ENCODE results near the gene CAMK4. TPM values are rescaled to one million over a fixed set of nuclear protein-coding genes. Genes with fewer than 3 reads are reported as not detected.

The CAMK4 gene
- total RNA-seq, 1 donor from 2014 or later, result 5.0 TPM

DNA sequence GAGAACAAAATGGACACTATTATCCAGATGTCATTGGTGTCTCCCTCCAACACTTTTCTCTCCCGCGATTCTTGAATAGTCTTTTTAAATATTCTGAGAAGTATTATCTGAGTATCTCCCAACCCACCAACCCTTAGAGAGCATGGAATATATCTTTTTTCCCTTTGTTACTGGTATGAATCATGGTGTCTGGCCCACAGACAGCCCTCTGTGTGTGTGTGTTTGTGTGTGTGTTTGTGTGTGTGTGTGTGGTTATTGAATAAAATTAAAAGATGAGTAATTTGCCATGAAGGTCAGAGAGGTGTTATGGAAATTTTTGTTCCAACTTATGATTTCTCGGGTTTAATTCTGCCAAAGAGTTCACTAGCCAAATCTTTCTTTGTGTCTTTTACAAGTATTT lies 47.7 kb downstream of the CAMK4 start:
- no peaks in the 10 kb centered on the region for H4K20me1 ChIP-seq (ENCODE audit: low read depth)
- no peak overlapping the region for H3K27ac Mint-ChIP-seq
- no peak overlapping the region for H2AFZ ChIP-seq (replicated peaks)
- H3K27me3 Mint-ChIP-seq (ENCODE audit: insufficient read depth, low read depth), result no peaks in the 10 kb centered on the region
- no peak overlapping the region for H3K4me3 Mint-ChIP-seq
- H3K36me3 ChIP-seq, result no peaks in the 10 kb centered on the region
- H3K9ac ChIP-seq, result no peak overlapping the region
- H3K36me3 Mint-ChIP-seq, result no peaks in the 10 kb centered on the region
- H3K4me1 Mint-ChIP-seq, result no peaks in the 10 kb centered on the region
- no peaks in the 10 kb centered on the region for H3K27me3 ChIP-seq
- TF ChIP-seq, protein P1, sequence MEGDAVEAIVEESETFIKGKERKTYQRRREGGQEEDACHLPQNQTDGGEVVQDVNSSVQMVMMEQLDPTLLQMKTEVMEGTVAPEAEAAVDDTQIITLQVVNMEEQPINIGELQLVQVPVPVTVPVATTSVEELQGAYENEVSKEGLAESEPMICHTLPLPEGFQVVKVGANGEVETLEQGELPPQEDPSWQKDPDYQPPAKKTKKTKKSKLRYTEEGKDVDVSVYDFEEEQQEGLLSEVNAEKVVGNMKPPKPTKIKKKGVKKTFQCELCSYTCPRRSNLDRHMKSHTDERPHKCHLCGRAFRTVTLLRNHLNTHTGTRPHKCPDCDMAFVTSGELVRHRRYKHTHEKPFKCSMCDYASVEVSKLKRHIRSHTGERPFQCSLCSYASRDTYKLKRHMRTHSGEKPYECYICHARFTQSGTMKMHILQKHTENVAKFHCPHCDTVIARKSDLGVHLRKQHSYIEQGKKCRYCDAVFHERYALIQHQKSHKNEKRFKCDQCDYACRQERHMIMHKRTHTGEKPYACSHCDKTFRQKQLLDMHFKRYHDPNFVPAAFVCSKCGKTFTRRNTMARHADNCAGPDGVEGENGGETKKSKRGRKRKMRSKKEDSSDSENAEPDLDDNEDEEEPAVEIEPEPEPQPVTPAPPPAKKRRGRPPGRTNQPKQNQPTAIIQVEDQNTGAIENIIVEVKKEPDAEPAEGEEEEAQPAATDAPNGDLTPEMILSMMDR (IDR thresholded peaks at IDR 0.05), result no peak
- TF ChIP-seq EZH2phosphoT487 (IDR thresholded peaks at IDR 0.05) (no peak), EZH2 (IDR thresholded peaks at IDR 0.05) (no peak)
- H3K4me3 ChIP-seq, result no peak overlapping the region
- DNase-seq (ENCODE audit: low spot score), result no peak
- no peaks in the 10 kb centered on the region for H3K9me3 Mint-ChIP-seq
- no peaks in the 10 kb centered on the region for H3K4me1 ChIP-seq
- H3K79me2 ChIP-seq (ENCODE audit: low read depth), result no peaks in the 10 kb centered on the region
- no peaks in the 10 kb centered on the region for H3F3A ChIP-seq (ENCODE audit: low read depth)
- H3K27ac ChIP-seq, result no peak overlapping the region
- H3K4me2 ChIP-seq, result no peak overlapping the region
- no peaks in the 10 kb centered on the region for H3K9me3 ChIP-seq (ENCODE audit: low read depth)

DNA sequence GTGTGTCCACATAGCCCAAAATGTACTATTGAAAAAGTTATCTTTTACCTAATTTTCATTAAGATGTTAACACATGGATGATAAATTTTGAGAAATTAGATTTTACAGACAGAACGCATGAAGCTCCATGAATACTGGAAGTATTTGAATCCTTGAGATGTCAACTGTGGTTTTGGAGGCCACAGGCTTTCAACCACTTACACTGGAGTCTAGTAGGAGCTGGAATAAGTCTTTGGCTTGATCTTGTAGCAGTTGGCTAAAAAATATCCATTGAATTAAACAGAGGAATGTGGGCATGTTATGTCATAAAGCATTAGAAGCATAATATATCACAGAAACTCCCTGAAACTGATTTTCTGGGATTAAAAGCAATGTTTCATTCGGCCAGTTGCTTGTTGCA lies 52.9 kb downstream of the CAMK4 start:
- no peaks in the 10 kb centered on the region for H3K9me3 Mint-ChIP-seq

DNA sequence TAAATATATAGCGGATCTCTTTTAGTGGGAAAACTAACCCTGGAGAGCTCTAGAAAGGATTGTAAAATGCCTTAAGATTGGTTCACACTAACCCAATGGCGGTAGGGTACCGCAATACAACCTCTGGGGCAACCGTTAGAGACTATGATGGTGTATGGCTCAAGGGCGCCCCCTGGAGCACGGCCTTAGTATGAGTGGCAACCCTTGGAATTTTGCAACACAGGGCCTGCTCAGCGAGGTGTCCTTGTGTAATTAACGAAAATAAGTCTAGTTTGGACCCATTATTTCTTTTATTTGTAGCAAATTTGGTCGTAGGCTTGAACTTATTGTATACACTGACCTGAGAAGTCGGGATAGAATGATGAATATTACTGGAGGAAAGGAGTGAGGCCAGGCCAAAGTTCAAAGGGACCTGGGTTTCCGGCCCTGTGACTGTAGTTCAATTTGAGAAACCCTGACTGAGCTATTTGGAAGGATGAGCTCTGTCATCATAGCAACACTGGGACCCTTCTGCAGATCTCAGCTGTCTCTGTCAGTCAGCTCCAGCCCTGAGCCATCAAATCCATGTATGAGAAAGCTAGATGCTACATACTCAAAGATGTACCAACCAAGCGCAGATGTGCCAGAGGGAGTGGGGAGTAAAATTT lies 54.8 kb downstream of the CAMK4 start:
- H3K27ac ChIP-seq, result no peak overlapping the region
- peak; percentile 82 for DNase-seq (ENCODE audit: low spot score)
- no peak for TF ChIP-seq EZH2 (IDR thresholded peaks at IDR 0.05)
- TF ChIP-seq, protein P1 (IDR thresholded peaks at IDR 0.05), result peak; percentile 95
- TF ChIP-seq EZH2phosphoT487 (IDR thresholded peaks at IDR 0.05), result no peak
- H3K27me3 ChIP-seq, result no peaks in the 10 kb centered on the region
- no peaks in the 10 kb centered on the region for H3K9me3 Mint-ChIP-seq
- no peaks in the 10 kb centered on the region for H3K4me1 ChIP-seq
- no peaks in the 10 kb centered on the region for H4K20me1 ChIP-seq (ENCODE audit: low read depth)
- H3K4me3 ChIP-seq, result no peak overlapping the region
- H3K4me1 Mint-ChIP-seq, result peaks cover 6% of the 10 kb centered on the region
- peak overlapping the region; percentile 81 for H2AFZ ChIP-seq (replicated peaks)
- no peaks in the 10 kb centered on the region for H3K79me2 ChIP-seq (ENCODE audit: low read depth)
- H3K9ac ChIP-seq, result no peak overlapping the region
- no peak overlapping the region for H3K4me3 Mint-ChIP-seq
- H3K27ac Mint-ChIP-seq, result no peak overlapping the region
- no peaks in the 10 kb centered on the region for H3K27me3 Mint-ChIP-seq (ENCODE audit: insufficient read depth, low read depth)
- no peaks in the 10 kb centered on the region for H3F3A ChIP-seq (ENCODE audit: low read depth)
- no peaks in the 10 kb centered on the region for H3K9me3 ChIP-seq (ENCODE audit: low read depth)
- H3K36me3 Mint-ChIP-seq, result no peaks in the 10 kb centered on the region
- no peak overlapping the region for H3K4me2 ChIP-seq
- H3K36me3 ChIP-seq, result no peaks in the 10 kb centered on the region

More for the DNA sequence above, 52.9 kb downstream of the CAMK4 start:
- Histone ChIP-seq H3K4me2 (no peak overlapping the region), H3K4me3 (no peak overlapping the region), H4K20me1 (ENCODE audit: low read depth) (no peaks in the 10 kb centered on the region), H3K27ac (no peak overlapping the region), H2AFZ (replicated peaks) (no peak overlapping the region), H3K27me3 (no peaks in the 10 kb centered on the region), H3K9me3 (ENCODE audit: low read depth) (no peaks in the 10 kb centered on the region), H3K9ac (no peak overlapping the region), H3K36me3 (no peaks in the 10 kb centered on the region), H3F3A (ENCODE audit: low read depth) (no peaks in the 10 kb centered on the region), H3K79me2 (ENCODE audit: low read depth) (no peaks in the 10 kb centered on the region), H3K4me1 (no peaks in the 10 kb centered on the region)
- Mint-ChIP-seq H3K27ac (no peak overlapping the region), H3K4me1 (peaks cover 6% of the 10 kb centered on the region), H3K27me3 (ENCODE audit: insufficient read depth, low read depth) (no peaks in the 10 kb centered on the region), H3K36me3 (no peaks in the 10 kb centered on the region), H3K4me3 (no peak overlapping the region)
- TF ChIP-seq EZH2phosphoT487 (IDR thresholded peaks at IDR 0.05) (no peak), EZH2 (IDR thresholded peaks at IDR 0.05) (no peak)
- TF ChIP-seq, protein P1 (IDR thresholded peaks at IDR 0.05), result no peak
- no peak for DNase-seq (ENCODE audit: low spot score)
